Measurements from ENCODE around the gene NAV2.

NAV2 gene

DNA sequence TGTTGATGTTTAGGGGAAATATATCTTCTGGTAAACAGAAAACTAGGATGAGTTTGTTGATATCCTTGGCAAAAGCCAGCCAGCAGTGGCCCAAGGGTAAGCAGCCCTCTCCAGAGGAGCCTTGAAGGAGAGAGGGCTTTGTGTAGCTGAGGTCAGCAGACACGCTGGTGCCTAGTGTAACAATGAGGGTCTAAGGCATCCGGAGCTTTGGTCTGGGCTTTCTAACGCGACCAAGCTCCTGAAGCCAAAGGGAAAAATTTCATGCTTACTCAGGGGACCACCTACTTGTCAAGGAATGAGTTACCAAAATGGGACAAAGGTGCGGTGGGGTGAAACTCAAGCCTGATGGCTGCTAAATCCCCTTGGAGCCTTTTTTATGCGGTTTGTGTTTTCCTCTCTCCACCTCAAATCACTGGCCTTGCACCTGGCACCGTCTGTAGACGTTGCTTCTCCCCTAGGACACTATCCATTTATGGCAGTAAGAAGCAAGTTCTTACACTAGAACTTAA lies 312.7 kb downstream of the NAV2 start:
- no peak for DNase-seq
- Mint-ChIP-seq H3K27ac (no peak overlapping the region), H3K27me3 (ENCODE audit: low read depth, poor library complexity) (peaks cover 8% of the 10 kb centered on the region), H3K36me3 (ENCODE audit: low read depth) (no peaks in the 10 kb centered on the region), H3K4me3 (peak overlapping the region; percentile 89), H3K9me3 (no peaks in the 10 kb centered on the region), H3K4me1 (peaks cover 68% of the 10 kb centered on the region)
- TF ChIP-seq, protein P1, sequence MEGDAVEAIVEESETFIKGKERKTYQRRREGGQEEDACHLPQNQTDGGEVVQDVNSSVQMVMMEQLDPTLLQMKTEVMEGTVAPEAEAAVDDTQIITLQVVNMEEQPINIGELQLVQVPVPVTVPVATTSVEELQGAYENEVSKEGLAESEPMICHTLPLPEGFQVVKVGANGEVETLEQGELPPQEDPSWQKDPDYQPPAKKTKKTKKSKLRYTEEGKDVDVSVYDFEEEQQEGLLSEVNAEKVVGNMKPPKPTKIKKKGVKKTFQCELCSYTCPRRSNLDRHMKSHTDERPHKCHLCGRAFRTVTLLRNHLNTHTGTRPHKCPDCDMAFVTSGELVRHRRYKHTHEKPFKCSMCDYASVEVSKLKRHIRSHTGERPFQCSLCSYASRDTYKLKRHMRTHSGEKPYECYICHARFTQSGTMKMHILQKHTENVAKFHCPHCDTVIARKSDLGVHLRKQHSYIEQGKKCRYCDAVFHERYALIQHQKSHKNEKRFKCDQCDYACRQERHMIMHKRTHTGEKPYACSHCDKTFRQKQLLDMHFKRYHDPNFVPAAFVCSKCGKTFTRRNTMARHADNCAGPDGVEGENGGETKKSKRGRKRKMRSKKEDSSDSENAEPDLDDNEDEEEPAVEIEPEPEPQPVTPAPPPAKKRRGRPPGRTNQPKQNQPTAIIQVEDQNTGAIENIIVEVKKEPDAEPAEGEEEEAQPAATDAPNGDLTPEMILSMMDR (IDR thresholded peaks at IDR 0.05): no peak

DNA sequence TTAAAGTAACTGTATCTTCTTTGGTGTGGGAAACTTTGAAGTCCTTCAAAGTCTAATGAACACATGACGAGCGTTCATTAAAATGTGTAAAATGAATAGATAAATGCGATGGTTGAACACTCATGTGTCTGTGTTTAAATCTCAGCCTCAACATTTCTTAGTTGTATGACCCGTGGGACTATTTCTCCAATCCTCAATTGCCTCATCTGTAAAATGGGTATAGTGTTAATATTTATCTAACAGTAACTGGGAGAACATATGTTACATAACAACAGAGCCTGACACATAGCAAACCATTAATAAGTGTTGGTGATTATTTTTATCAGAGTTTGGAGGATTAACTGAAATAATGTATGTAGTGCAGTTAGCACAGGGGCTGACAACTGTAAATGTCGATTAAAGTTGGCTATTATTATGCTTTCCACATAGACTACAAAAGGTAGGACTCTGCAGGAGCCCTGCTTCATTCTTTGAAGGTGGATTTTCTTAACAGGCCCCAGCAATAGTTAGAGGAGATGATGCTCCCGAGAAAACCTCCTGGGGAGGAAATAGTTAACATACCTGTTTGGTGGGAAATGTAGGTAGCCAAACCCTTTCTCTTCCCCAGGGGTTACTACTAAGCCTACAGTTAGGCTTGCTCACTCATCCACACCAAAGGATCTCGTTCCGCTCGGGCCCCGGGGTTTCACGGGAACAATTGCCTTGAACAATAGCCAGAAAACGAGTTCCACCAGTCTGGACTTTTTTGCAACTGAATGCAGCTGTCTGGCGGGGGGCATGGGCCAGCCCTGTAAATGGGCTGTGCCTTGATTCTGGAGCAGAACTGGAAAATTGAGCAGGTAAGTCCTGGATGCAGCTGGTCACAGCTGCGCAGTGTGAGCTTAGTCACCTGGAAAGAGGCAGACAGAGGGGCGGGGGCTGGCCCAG lies 314.3 kb downstream of the NAV2 start:
- H3K4me1 Mint-ChIP-seq: peaks cover 81% of the 10 kb centered on the region
- peak overlapping the region; percentile 92 for H3K27ac Mint-ChIP-seq
- peak; percentile 56 for DNase-seq
- no peaks in the 10 kb centered on the region for H3K36me3 Mint-ChIP-seq (ENCODE audit: low read depth)
- TF ChIP-seq, protein P1 (IDR thresholded peaks at IDR 0.05): no peak
- H3K27me3 Mint-ChIP-seq (ENCODE audit: low read depth, poor library complexity): peaks cover 8% of the 10 kb centered on the region
- peak overlapping the region; percentile 77 for H3K4me3 Mint-ChIP-seq
- no peaks in the 10 kb centered on the region for H3K9me3 Mint-ChIP-seq

DNA sequence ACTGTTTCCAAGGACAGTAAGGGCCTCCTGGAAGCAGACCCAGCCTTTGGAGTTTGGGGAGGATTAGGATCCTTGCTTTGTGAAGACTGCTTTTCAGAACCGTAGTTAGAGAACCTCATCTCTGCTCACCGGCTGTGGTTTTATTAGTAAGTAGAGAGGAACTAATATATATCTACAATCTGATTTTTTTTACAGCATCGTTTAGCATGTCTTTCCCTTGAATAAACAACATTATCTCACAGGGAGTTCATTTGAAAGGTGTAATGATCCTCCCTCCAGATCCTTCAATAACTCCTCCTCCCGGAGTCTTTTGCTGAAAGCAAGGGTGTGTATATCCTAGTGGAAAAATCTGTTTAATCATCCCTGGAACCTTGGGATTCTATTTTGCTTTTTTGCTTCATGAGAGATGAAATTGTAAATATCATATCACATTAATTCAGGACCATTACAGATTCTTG lies 314.9 kb downstream of the NAV2 start:
- no peaks in the 10 kb centered on the region for H3K36me3 Mint-ChIP-seq (ENCODE audit: low read depth)
- peaks cover 88% of the 10 kb centered on the region for H3K4me1 Mint-ChIP-seq
- no peak for DNase-seq
- H3K9me3 Mint-ChIP-seq: no peaks in the 10 kb centered on the region
- TF ChIP-seq, protein P1 (IDR thresholded peaks at IDR 0.05): no peak
- H3K4me3 Mint-ChIP-seq: peak overlapping the region; percentile 77
- H3K27ac Mint-ChIP-seq: peak overlapping the region; percentile 92
- peaks cover 8% of the 10 kb centered on the region for H3K27me3 Mint-ChIP-seq (ENCODE audit: low read depth, poor library complexity)

DNA sequence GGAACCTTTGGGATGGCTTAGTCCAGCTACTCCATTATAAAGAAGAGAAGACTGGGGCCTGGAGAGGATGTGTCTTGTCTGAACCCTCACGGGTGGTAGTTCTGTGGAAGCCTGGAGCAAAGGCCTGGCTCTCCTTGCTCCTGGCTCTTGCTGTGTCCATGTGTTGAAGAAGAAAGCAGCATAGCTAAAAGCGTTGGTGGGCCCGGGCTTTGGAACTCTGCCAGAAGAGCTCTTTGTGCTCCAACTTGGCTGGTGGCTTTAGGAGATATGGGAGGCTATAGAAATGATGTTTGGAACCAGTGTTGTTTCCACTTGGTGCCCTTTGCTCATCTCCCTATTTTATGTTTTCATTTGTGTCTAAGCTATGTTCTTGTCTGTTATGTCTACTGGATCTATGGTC lies 316.6 kb downstream of the NAV2 start:
- Mint-ChIP-seq H3K9me3 (no peaks in the 10 kb centered on the region), H3K4me3 (peak overlapping the region; percentile 9), H3K4me1 (peaks cover 93% of the 10 kb centered on the region), H3K27ac (no peak overlapping the region), H3K36me3 (ENCODE audit: low read depth) (no peaks in the 10 kb centered on the region), H3K27me3 (ENCODE audit: low read depth, poor library complexity) (peaks cover 8% of the 10 kb centered on the region)
- TF ChIP-seq, protein P1 (IDR thresholded peaks at IDR 0.05): no peak
- no peak for DNase-seq

DNA sequence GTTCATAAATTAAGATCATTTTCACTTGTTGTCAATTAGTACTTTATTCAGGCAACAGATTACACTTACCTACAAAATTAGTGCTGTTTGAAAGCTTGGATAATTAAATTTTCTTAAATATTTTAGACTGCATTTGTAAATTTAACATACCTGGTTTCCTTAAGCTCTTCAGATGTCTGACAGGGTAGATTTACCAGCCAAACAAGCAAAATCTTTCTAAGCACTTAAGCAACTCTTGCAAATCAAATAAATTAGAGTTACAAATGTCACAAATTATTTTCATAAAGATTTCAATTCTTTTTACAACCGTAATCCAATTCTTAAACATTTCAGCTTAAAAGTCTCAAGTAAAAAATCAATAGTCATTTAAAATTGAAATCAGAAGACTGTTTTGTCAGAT lies 317.8 kb downstream of the NAV2 start:
- TF ChIP-seq, protein P1 (IDR thresholded peaks at IDR 0.05): no peak

More for the DNA sequence above, 317.8 kb downstream of the NAV2 start:
- Mint-ChIP-seq H3K27ac (no peak overlapping the region), H3K27me3 (ENCODE audit: low read depth, poor library complexity) (peaks cover 8% of the 10 kb centered on the region), H3K9me3 (no peaks in the 10 kb centered on the region), H3K36me3 (ENCODE audit: low read depth) (no peaks in the 10 kb centered on the region), H3K4me1 (peaks cover 92% of the 10 kb centered on the region), H3K4me3 (no peak overlapping the region)
- no peak for DNase-seq
